Fibroblast of mammary gland (primary cell): ENCODE data around the gene CNTN5.

Source experiments
- DNase-seq: peaks from one replicate; pipeline ENCODE4 v3.0.0-alpha.2; 2010; ENCODE audit warnings: low read depth
- H3K4me3 ChIP-seq: 2 replicates; pipeline ENCODE4 v1.5.1; 2011; ENCODE audit warnings: low read depth, mild to moderate bottlenecking, low read length, moderate library complexity; ENCODE audit not compliant: control insufficient read depth
- TF ChIP-seq, protein P1 (sequence below): conservative IDR thresholded peaks from 2 replicates; pipeline ENCODE4 v1.5.1; 2011; ENCODE audit warnings: low read depth, low read length, inconsistent platforms; ENCODE audit not compliant: control insufficient read depth, insufficient read depth

Gene CNTN5

DNA sequence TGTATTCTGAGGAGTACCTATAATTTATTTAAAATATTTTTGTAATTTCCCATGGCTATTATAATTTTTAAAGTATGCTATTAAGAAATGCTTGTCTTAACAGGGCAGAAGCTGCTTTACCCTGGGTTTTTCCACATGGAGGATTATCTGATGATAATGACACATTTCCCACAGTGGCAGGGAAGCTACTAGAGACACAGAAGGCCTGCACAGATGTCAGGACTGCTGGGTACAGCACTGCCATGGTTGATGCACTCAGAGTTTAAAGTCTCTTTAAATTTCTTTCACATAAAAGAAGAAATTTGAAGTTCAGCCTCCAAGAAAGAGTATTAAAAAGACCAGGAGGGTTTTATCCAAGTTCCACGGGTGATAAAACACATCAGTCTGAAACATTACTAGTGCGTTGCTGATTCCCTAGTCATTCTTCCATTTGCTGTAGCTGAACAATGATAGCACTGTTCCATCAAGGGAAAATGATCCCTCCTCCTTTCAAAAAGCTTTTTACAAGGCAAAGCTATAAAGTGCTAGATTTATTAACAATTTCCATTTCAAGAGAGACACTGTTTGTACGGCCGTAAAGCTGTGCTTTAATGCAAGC is 363.0 kb downstream of the CNTN5 start:
- H3K4me3 ChIP-seq: no peak overlapping the region
- TF ChIP-seq, protein P1, sequence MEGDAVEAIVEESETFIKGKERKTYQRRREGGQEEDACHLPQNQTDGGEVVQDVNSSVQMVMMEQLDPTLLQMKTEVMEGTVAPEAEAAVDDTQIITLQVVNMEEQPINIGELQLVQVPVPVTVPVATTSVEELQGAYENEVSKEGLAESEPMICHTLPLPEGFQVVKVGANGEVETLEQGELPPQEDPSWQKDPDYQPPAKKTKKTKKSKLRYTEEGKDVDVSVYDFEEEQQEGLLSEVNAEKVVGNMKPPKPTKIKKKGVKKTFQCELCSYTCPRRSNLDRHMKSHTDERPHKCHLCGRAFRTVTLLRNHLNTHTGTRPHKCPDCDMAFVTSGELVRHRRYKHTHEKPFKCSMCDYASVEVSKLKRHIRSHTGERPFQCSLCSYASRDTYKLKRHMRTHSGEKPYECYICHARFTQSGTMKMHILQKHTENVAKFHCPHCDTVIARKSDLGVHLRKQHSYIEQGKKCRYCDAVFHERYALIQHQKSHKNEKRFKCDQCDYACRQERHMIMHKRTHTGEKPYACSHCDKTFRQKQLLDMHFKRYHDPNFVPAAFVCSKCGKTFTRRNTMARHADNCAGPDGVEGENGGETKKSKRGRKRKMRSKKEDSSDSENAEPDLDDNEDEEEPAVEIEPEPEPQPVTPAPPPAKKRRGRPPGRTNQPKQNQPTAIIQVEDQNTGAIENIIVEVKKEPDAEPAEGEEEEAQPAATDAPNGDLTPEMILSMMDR: no peak
- no peak for DNase-seq

DNA sequence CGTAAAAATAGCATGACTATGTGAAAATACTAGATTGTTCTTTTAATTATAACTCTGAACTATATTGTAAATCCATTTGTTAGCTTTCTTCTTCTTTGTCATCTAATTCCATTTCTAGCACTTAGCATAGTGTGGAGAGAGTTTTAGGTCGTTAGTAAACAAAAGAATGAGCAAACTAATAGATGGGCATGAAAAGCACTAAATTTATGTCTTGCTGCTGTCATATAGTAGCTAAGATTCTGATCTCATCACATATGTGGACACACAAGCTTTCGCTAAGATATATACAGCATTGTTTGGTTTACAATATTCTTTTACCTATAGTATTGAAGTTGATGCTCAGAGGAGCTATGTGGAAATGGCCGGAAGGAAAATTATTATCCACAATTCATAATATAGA is 370.5 kb downstream of the CNTN5 start:
- TF ChIP-seq, protein P1: no peak
- DNase-seq: no peak
- no peak overlapping the region for H3K4me3 ChIP-seq

DNA sequence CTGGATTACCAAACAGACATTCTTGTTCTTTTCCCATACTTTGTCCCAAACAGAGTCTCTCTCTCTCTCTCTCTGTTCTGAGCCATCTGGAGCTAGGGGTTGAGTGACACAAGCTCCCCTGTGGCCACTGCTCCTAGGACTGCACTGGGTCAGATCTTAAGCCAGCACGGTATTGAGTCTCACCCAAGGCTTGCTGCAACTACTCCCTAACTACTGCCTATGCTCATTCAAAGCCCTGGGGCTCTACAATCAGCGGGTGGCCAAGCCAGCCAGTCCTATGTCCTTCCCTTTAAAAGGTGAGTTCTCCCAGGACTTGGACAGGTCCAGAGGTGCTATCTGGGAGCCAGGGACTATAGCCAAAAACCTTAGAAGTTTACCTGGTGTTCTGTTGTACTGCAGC is 385.6 kb downstream of the CNTN5 start:
- TF ChIP-seq, protein P1: no peak
- no peak for DNase-seq

DNA sequence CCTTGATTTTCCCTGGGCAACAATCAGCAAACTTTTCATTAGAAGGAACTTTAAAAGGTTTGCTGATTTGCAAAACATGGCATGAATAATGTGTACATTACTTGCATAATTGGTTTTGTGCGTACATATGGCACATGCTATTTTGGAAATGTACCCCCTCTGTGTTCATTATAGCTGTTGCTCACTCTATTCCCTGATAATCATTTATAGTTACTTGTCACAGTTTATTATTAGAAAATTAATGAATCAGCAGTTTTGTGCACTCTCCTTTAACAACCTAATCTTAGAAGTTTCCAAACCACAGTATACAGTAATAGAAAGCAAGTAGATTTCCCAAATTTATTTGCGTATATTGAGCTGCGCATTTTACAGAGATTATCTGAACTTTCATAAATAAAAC is 389.9 kb downstream of the CNTN5 start:
- no peak overlapping the region for H3K4me3 ChIP-seq
- no peak for DNase-seq
- TF ChIP-seq, protein P1: no peak

More for the DNA sequence above, 385.6 kb downstream of the CNTN5 start:
- no peak overlapping the region for H3K4me3 ChIP-seq

DNA sequence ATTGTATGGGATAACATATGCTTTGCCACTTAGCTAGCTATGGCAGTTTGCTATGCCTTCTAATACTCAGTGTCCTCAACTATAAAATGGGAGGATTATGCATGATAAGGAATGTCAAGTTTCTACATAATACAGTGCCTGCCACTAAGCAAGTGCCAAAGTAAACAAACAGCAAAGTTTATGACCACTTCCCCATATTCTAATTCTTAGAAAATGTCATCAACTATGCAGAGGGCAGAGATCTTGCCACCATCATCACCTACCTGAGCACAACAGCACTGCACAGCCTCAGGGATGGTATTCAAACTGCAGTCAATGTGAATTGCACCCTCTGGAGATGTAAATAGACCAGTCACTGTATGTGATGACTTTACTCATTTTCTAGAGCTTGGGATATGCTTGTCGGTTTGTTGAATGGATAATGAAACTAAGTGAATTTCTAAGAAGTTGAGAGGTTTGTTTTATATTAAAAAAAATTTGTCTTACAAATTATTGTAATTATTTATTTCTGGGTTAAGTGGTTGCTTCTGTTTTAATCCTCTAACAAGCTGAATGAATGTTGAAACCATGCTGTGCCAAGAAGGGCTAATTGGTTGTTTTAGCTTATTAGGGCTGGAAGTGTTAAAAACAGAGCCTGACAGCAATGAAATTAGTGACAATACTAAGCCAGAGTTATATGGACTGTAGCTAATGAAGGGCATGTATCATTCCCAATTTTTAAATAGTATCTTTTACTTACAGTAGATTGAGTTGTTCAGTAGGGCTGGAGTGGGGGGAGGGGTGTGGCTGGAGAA is 398.4 kb downstream of the CNTN5 start:
- DNase-seq: no peak
- H3K4me3 ChIP-seq: no peak overlapping the region
- TF ChIP-seq, protein P1: no peak

DNA sequence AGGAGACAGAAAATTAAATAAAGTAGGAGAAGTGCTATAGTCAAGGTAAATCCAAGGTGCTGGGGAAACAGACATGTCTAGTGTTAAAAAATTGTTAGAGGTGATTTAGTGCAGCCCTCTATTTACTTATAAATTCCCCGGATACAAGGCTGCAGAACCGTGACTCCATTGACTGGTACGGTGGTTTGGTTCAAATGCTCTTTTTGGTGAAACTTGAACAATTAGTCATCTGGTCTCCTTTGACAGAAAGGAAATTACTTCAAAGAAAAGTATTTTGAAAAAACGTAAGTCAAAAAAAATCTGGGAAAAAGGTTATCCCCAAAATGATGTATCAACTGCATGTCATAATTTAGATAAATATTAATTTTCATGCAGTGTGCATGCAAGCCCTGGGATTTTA is 399.2 kb downstream of the CNTN5 start:
- peak; percentile 0 for DNase-seq
- no peak overlapping the region for H3K4me3 ChIP-seq
- TF ChIP-seq, protein P1: no peak
